A549 (cell line): ENCODE results near the gene FKBP11.

Experiments used
- CTCF ChIP-seq: fragments of >200 bp; sonication (Bioruptor Twin); formaldehyde crosslinking; IDR thresholded peaks from 3 replicates; pipeline ENCODE4 v1.5.1; 2016
- E2F6 ChIP-seq: IDR thresholded peaks from 2 replicates; pipeline ENCODE4 v1.6.1; 2012; ENCODE audit warnings: low read depth, borderline replicate concordance
- EP300 ChIP-seq, 2 experiments: fragments of >200 bp; sonication (Bioruptor Twin); formaldehyde crosslinking; IDR thresholded peaks; 2 replicates in 1 of 2; 3 replicates in 1 of 2; pipeline ENCODE4 v1.6.1; 2016 to 2017
- ESRRA ChIP-seq: fragments of 150-350 bp; IDR thresholded peaks from 2 replicates; pipeline ENCODE4 v1.6.1; 2014; ENCODE audit warnings: mild to moderate bottlenecking, low read length, borderline replicate concordance
- HES2 ChIP-seq: fragments of >200 bp; sonication (Bioruptor Twin); formaldehyde crosslinking; IDR thresholded peaks from 2 replicates; pipeline ENCODE4 v1.6.1; 2016
- HOXA7 ChIP-seq: fragments of 250-450 bp; sonication (Bioruptor Pico); IDR thresholded peaks from 2 replicates; pipeline ENCODE4 v1.5.0; 2020; ENCODE audit warnings: mild to moderate bottlenecking, moderate library complexity
- POLR2A ChIP-seq: IDR thresholded peaks from 2 replicates; pipeline ENCODE4 v1.6.1; 2012; ENCODE audit warnings: mild to moderate bottlenecking, low read length
- REST ChIP-seq: fragments of 200-600 bp; sonication (generic); IDR thresholded peaks from 2 replicates; pipeline ENCODE4 v1.6.1; 2016; ENCODE audit warnings: antibody characterized with exemption, mild to moderate bottlenecking, moderate library complexity
- USF2 ChIP-seq: fragments of 450-650 bp; IDR thresholded peaks from 2 replicates; pipeline ENCODE4 v1.6.1; 2014; ENCODE audit warnings: antibody characterized with exemption

GRCh38 chr12:48889679-48890078, 35.6 kb downstream of the FKBP11 start:
- TF ChIP-seq CTCF (no peak), ESRRA (no peak), HOXA7 (no peak), USF2 (no peak), POLR2A (no peak), HES2 (no peak), REST (no peak), E2F6 (no peak), EP300 (IDR thresholded peaks at IDR 0.05) (no peak)
